AG04450 (cell line): ENCODE results near the gene SLC22A16. TPM values are rescaled to one million over a fixed set of nuclear protein-coding genes. Genes with fewer than 3 reads are reported as not detected.

ENCODE experiments used
- CTCF ChIA-PET: fragments of 300-600, 350-600 bp; formaldehyde crosslinking; extraction: SDS; loops from one replicate; lab custom pipeline; 2022; ENCODE audit warnings: antibody characterized with exemption, inconsistent platforms; lab: Charles Lee
- POLR2A ChIA-PET: fragments of 350-600 bp; formaldehyde crosslinking; extraction: SDS; loops from one replicate; lab custom pipeline; 2021; ENCODE audit warnings: antibody characterized with exemption, inconsistent platforms; lab: Yijun Ruan, JAX
- DNase-seq: peaks from one replicate; pipeline ENCODE4 v3.0.0-alpha.2; 2011; ENCODE audit warnings: low read depth, low spot score
- H3K27ac ChIP-seq: one replicate; pipeline ENCODE4 v1.5.1; 2012; ENCODE audit warnings: low read depth, low read length, control low read depth
- H3K27me3 ChIP-seq: one replicate; pipeline ENCODE4 v1.6.0; 2012; ENCODE audit warnings: low read length; ENCODE audit not compliant: control insufficient read depth, insufficient read depth
- H3K4me3 ChIP-seq: 2 replicates; pipeline ENCODE4 v1.5.1; 2011; ENCODE audit warnings: mild to moderate bottlenecking, low read depth, low read length, control low read depth
- H3K9me3 ChIP-seq: 2 replicates; pipeline ENCODE4 v1.5.1; 2012; ENCODE audit warnings: low read length; ENCODE audit not compliant: control insufficient read depth, insufficient read depth
- CTCF ChIP-seq: IDR thresholded peaks from 2 replicates; pipeline ENCODE4 v1.5.1; 2011; ENCODE audit warnings: low read depth, low read length, control low read depth, inconsistent platforms
- polyA plus RNA-seq: library from polyadenylated mRNA; depleted of rRNA; stranded (reverse); fragments of >200 nt; gene quantifications from 2 replicates; pipeline ENCODE4 v1.2.3, GENCODE V29; 2011

The SLC22A16 gene
- polyA plus RNA-seq, 1 experiment, result 0.12 TPM

GRCh38 chr6:110440026-110440425 lies 36.4 kb downstream of the SLC22A16 start:
- Histone ChIP-seq H3K27me3 (peaks cover 6% of the 10 kb centered on the region), H3K9me3 (no peaks in the 10 kb centered on the region), H3K27ac (no peak overlapping the region), H3K4me3 (no peak overlapping the region)
- CTCF ChIA-PET, result no interaction called here
- DNase-seq, result no peak
- POLR2A ChIA-PET, result no interaction called here
- TF ChIP-seq CTCF, result no peak

- H3K27me3 ChIP-seq, result peaks cover 6% of the 10 kb centered on the region
- ChIA-PET CTCF (no interaction called here), POLR2A (no interaction called here)
- H3K4me3 ChIP-seq, result no peak overlapping the region
- no peak for DNase-seq
- no peak for TF ChIP-seq CTCF
- no peaks in the 10 kb centered on the region for H3K9me3 ChIP-seq
- no peak overlapping the region for H3K27ac ChIP-seq
Observed at GRCh38 chr6:110439356-110439755, 37.1 kb downstream of the SLC22A16 start.

GRCh38 chr6:110434961-110435602 lies 41.3 kb downstream of the SLC22A16 start:
- ChIA-PET CTCF (no interaction called here), POLR2A (no interaction called here)
- Histone ChIP-seq H3K27ac (no peak overlapping the region), H3K4me3 (no peak overlapping the region), H3K9me3 (no peaks in the 10 kb centered on the region), H3K27me3 (peaks cover 7% of the 10 kb centered on the region)
- no peak for DNase-seq
- TF ChIP-seq CTCF, result no peak

- ChIA-PET POLR2A (no interaction called here), CTCF (no interaction called here)
- DNase-seq, result no peak
- H3K9me3 ChIP-seq, result no peaks in the 10 kb centered on the region
- H3K27ac ChIP-seq, result no peak overlapping the region
- no peak for TF ChIP-seq CTCF
- H3K4me3 ChIP-seq, result no peak overlapping the region
- H3K27me3 ChIP-seq, result peaks cover 12% of the 10 kb centered on the region
Observed at GRCh38 chr6:110432285-110432900, 44.0 kb downstream of the SLC22A16 start.

- POLR2A ChIA-PET, result no interaction called here
- Histone ChIP-seq H3K27me3 (peaks cover 14% of the 10 kb centered on the region), H3K9me3 (no peaks in the 10 kb centered on the region), H3K27ac (no peak overlapping the region), H3K4me3 (no peak overlapping the region)
- CTCF ChIA-PET, result no interaction called here
- DNase-seq, result no peak
- no peak for TF ChIP-seq CTCF
Observed at GRCh38 chr6:110430741-110431140, 45.7 kb downstream of the SLC22A16 start.
